ENCODE data around the gene SPG7.

- TF ChIP-seq, protein P1, sequence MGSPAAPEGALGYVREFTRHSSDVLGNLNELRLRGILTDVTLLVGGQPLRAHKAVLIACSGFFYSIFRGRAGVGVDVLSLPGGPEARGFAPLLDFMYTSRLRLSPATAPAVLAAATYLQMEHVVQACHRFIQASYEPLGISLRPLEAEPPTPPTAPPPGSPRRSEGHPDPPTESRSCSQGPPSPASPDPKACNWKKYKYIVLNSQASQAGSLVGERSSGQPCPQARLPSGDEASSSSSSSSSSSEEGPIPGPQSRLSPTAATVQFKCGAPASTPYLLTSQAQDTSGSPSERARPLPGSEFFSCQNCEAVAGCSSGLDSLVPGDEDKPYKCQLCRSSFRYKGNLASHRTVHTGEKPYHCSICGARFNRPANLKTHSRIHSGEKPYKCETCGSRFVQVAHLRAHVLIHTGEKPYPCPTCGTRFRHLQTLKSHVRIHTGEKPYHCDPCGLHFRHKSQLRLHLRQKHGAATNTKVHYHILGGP (tag by site-specific recombination; IDR thresholded peaks at IDR 0.05), result no peak
- TF ChIP-seq ZNF140 (tag by site-specific recombination; IDR thresholded peaks at IDR 0.05) (no peak), ZBTB21 (tag by site-specific recombination; IDR thresholded peaks at IDR 0.05) (no peak), MEIS1 (CRISPR knock-in tag; IDR thresholded peaks at IDR 0.05; ENCODE audit: borderline replicate concordance) (no peak), YY1 (tag by site-specific recombination; IDR thresholded peaks at IDR 0.05) (no peak)
- TF ChIP-seq, protein P2, sequence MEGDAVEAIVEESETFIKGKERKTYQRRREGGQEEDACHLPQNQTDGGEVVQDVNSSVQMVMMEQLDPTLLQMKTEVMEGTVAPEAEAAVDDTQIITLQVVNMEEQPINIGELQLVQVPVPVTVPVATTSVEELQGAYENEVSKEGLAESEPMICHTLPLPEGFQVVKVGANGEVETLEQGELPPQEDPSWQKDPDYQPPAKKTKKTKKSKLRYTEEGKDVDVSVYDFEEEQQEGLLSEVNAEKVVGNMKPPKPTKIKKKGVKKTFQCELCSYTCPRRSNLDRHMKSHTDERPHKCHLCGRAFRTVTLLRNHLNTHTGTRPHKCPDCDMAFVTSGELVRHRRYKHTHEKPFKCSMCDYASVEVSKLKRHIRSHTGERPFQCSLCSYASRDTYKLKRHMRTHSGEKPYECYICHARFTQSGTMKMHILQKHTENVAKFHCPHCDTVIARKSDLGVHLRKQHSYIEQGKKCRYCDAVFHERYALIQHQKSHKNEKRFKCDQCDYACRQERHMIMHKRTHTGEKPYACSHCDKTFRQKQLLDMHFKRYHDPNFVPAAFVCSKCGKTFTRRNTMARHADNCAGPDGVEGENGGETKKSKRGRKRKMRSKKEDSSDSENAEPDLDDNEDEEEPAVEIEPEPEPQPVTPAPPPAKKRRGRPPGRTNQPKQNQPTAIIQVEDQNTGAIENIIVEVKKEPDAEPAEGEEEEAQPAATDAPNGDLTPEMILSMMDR (tag by site-specific recombination; IDR thresholded peaks at IDR 0.05), result no peak
Measured at GRCh38 chr16:89572073-89572484, 63.9 kb downstream of the SPG7 start.

All from HEK293 (cell line).